Cardiac muscle cell (in vitro differentiated cells and primary cell): Measurements from ENCODE around the gene SDK2. TPM values are rescaled to one million over a fixed set of nuclear protein-coding genes. Genes with fewer than 3 reads are reported as not detected.

ENCODE experiments used
- DNase-seq, 2 donors: peaks; one replicate each; pipeline versions ENCODE4 v3.0.0 to v3.0.0-alpha.2; 2010 to 2017; ENCODE audit warnings: low read depth in 1 of 2, low spot score in 1 of 2
- H3K27ac ChIP-seq: fragments of 200-600 bp; sonication (generic); 2 replicates; pipeline ENCODE4 v1.5.1; 2016
- H3K27me3 ChIP-seq: fragments of 200-600 bp; sonication (generic); 2 replicates; pipeline ENCODE4 v1.6.0; 2016; ENCODE audit warnings: control low read depth
- H3K36me3 ChIP-seq: fragments of 200-600 bp; sonication (generic); 2 replicates; pipeline ENCODE4 v1.5.1; 2016; ENCODE audit warnings: control low read depth
- H3K4me1 ChIP-seq: fragments of 200-600 bp; sonication (generic); 2 replicates; pipeline ENCODE4 v1.8.1; 2017; ENCODE audit warnings: low read depth, mild to moderate bottlenecking, mixed run types
- H3K4me3 ChIP-seq: fragments of 200-600 bp; sonication (generic); 2 replicates; pipeline ENCODE4 v1.5.1; 2016; ENCODE audit warnings: mild to moderate bottlenecking
- H3K9me3 ChIP-seq: fragments of 200-600 bp; sonication (generic); 2 replicates; pipeline ENCODE4 v1.5.1; 2017; ENCODE audit warnings: low read depth, mild to moderate bottlenecking, control low read depth
- CTCF ChIP-seq: IDR thresholded peaks from 2 replicates; pipeline ENCODE4 v1.5.1; 2012; ENCODE audit warnings: low read depth, mild to moderate bottlenecking, low read length
- polyA plus RNA-seq: library from polyadenylated mRNA; unstranded; fragments of >200 nt; fragmentation: Nextera tagmentation; extraction: Ambion mirVana; gene quantifications from 2 replicates; pipeline ENCODE4 v1.2.1, GENCODE V29; 2016
- total RNA-seq: library from RNA; depleted of rRNA; stranded (reverse); fragments of >200 nt; gene quantifications from 2 replicates; pipeline ENCODE4 v1.2.3, GENCODE V29; 2016

SDK2 gene
- total and polyA plus RNA-seq, 2 experiments from 2014 or later, result 11.8 to 46.8 TPM

DNA sequence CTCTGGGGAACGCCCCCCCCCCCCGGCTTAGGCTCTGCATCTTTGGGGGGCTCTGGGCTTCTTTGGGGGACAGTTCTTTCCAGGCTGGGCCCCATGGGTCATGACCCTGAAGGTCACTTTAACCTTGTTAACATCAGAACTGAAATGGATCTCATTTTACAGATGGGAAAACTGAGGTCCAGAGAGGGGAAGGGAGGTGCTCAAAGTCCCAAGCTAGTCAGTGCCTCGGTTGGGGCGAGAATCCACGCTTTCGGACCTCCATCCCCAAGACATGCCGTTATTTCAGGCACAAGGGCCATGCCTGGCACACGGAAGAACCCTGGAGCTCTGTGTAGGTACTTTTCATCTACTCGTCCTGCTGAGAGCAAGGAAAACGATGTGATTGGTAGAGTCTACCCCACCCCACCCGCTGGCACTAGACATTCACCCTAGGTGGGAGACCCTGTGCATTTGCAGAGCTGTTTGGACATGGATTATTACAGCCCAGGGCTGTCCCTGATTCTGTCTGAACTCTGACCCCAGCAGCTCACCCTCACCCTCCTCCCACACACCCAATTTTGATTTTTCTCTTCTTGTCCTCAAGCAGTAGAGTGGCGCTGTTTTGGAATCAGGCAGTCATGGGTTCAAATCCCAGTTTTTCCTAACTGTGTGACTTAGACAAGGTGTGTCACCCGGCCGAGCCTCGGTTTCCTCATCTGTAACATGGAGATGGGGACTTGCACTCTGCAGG lies 177.4 kb downstream of the SDK2 start:
- H3K27ac ChIP-seq, result no peak overlapping the region
- no peak overlapping the region for H3K4me3 ChIP-seq
- H3K36me3 ChIP-seq, result no peaks in the 10 kb centered on the region
- no peaks in the 10 kb centered on the region for H3K27me3 ChIP-seq
- peaks cover 25% of the 10 kb centered on the region for H3K4me1 ChIP-seq
- DNase-seq, result no peak
- H3K9me3 ChIP-seq, result no peaks in the 10 kb centered on the region
- no peak for TF ChIP-seq CTCF

DNA sequence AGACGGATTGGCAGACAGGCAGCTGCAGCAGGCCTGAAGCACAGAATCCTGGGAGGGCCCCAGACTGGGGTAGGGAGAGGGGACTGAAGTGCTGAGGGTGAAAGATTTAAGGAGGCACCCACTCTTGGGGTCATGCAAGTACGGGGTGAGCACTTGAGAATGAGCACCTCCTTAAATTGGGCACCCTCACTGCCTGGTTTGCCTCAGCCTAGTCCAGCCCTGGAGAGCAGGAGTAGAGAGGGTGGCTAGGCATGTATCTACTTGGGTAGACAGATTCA lies 178.4 kb downstream of the SDK2 start:
- no peak overlapping the region for H3K27ac ChIP-seq
- no peak overlapping the region for H3K4me3 ChIP-seq
- no peak for TF ChIP-seq CTCF

DNA sequence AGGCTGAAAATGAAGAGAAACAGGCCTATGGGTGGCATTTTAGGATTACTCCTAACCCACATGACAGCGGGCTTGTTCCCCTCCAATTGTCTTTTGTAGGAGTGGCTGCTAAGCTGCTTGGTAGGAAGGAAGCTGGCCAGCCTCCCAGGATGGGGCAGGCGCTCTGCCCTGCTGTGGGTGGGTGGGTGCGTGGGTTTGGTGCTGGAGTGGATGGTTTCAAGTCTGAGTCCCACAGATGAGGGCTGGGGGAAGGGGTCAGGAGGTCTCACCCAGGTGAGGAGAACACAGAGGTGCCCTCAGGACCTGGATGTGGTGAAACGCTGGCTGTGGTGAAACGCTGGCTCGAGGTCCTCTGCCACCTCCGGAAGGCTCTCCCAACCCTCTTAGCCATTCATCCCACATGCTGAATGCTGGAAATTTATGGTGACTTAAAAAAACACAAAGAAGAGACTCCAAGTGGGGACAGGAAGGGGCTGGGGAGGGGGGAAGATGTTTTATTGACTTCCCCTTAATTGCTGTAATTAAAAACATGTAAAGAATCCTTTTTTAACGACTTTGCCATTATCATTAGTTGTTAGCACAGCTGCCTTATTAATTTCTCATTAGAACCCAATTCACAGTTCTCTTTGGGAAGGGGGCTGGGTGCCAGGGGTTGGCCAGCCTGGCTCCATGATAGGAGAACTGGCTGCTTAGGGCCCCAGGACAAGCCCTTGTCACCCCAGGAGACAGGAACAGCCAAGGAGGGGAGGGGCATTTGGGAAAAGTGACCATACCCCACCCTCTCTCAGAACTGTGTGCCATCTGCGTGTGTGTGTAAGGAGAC lies 178.9 kb downstream of the SDK2 start:
- no peaks in the 10 kb centered on the region for H3K36me3 ChIP-seq
- no peaks in the 10 kb centered on the region for H3K9me3 ChIP-seq
- TF ChIP-seq CTCF, result no peak
- no peak overlapping the region for H3K4me3 ChIP-seq
- no peak overlapping the region for H3K27ac ChIP-seq
- no peaks in the 10 kb centered on the region for H3K27me3 ChIP-seq
- H3K4me1 ChIP-seq, result peaks cover 16% of the 10 kb centered on the region
- DNase-seq, result no peak

More for the DNA sequence above, 178.4 kb downstream of the SDK2 start:
- DNase-seq, result no peak
- Histone ChIP-seq H3K36me3 (no peaks in the 10 kb centered on the region), H3K4me1 (peaks cover 22% of the 10 kb centered on the region), H3K27me3 (no peaks in the 10 kb centered on the region), H3K9me3 (no peaks in the 10 kb centered on the region)

- H3K4me3 ChIP-seq, result no peak overlapping the region
- H3K27ac ChIP-seq, result no peak overlapping the region
- peaks cover 13% of the 10 kb centered on the region for H3K4me1 ChIP-seq
- H3K27me3 ChIP-seq, result no peaks in the 10 kb centered on the region
- H3K9me3 ChIP-seq, result no peaks in the 10 kb centered on the region
- H3K36me3 ChIP-seq, result no peaks in the 10 kb centered on the region
- no peak for TF ChIP-seq CTCF
- DNase-seq, result no peak
Measured at GRCh38 chr17:73464447-73464846, 179.8 kb downstream of the SDK2 start.

DNA sequence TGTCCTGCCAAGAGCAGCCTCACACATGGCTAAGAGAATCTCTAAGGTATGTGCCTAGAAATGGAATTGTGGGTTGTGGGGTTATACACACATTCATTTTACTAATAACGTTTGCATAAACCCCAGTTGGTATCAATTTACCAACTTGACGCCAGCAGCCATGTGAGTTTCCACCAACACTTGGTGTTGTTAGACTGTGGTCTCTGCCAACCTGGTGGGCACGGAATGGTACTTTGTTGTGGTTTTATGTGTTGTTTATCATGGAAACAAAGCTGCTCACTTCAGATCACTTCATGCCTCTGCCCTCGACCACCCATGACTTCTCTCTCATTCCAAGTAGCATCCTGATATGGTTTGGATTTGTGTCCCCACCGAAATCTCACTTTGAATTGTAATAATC lies 180.4 kb downstream of the SDK2 start:
- Histone ChIP-seq H3K36me3 (no peaks in the 10 kb centered on the region), H3K4me1 (peaks cover 13% of the 10 kb centered on the region), H3K9me3 (no peaks in the 10 kb centered on the region), H3K27me3 (no peaks in the 10 kb centered on the region), H3K4me3 (no peak overlapping the region), H3K27ac (no peak overlapping the region)
- no peak for TF ChIP-seq CTCF
- no peak for DNase-seq
